Lung (tissue), 12 donors: Measurements from ENCODE around the gene TTC23. TPM values are rescaled to one million over a fixed set of nuclear protein-coding genes. Genes with fewer than 3 reads are reported as not detected.

ENCODE experiments used
- ATAC-seq: fragments of 200-7000 bp; cut with Tn5 transposase; one replicate; pipeline ENCODE4 v1.9.1; 2020; ENCODE audit warnings: moderate number of reproducible peaks; ENCODE audit not compliant: insufficient read depth, low FRiP score
- DNase-seq, 3 donors: peaks; one replicate each; pipeline ENCODE4 v3.0.0-alpha.2; 2013 to 2017
- H3K27ac ChIP-seq, 2 donors: one replicate each; pipeline ENCODE4 v1.5.1; 2013; ENCODE audit warnings: mild to moderate bottlenecking in 2 of 2, moderate library complexity in 2 of 2, control low read depth in 1 of 2, inconsistent platforms in 1 of 2, low read depth in 1 of 2, low read length in 1 of 2
- H3K27me3 ChIP-seq, 3 donors: one replicate each; pipeline ENCODE4 v1.5.1; 2013; ENCODE audit warnings: low read length in 2 of 3; ENCODE audit not compliant: control insufficient read depth in 3 of 3, insufficient read depth in 3 of 3
- H3K36me3 ChIP-seq, 4 donors: one replicate each; pipeline ENCODE4 v1.5.1; 2013; ENCODE audit warnings: low read length in 4 of 4, mild to moderate bottlenecking in 1 of 4, moderate library complexity in 1 of 4; ENCODE audit not compliant: control insufficient read depth in 4 of 4, insufficient read depth in 4 of 4
- H3K4me1 ChIP-seq, 5 donors: one replicate each; pipeline ENCODE4 v1.5.1; 2013; ENCODE audit warnings: low read length in 5 of 5, mild to moderate bottlenecking in 2 of 5, moderate library complexity in 1 of 5; ENCODE audit not compliant: control insufficient read depth in 5 of 5, insufficient read depth in 5 of 5
- H3K4me3 ChIP-seq: one replicate; pipeline ENCODE4 v1.5.1; 2013; ENCODE audit warnings: mild to moderate bottlenecking, control low read depth, moderate library complexity
- H3K9ac ChIP-seq, 2 donors: one replicate each; pipeline ENCODE4 v1.5.1; 2013; ENCODE audit warnings: low read length in 2 of 2, control low read depth in 1 of 2; ENCODE audit not compliant: insufficient read depth in 1 of 2
- H3K9me3 ChIP-seq, 4 donors: one replicate each; pipeline ENCODE4 v1.5.1; 2013; ENCODE audit warnings: low read length in 3 of 4, mild to moderate bottlenecking in 1 of 4, moderate library complexity in 1 of 4; ENCODE audit not compliant: control insufficient read depth in 4 of 4, insufficient read depth in 3 of 4
- CTCF ChIP-seq: IDR thresholded peaks from 2 replicates; pipeline ENCODE4 v1.5.1; 2012; ENCODE audit warnings: mild to moderate bottlenecking; ENCODE audit errors: control extremely low read depth, extremely low read depth
- WGBS, 2 donors: extraction: QIAGEN DNeasy Blood & Tissue Kit; methylation state at CpG; one replicate each; pipeline ENCODE4 v1.1.7; 2013; 5-methylcytosine and 5-hydroxymethylcytosine counted together
- polyA plus RNA-seq, 2 donors: library from polyadenylated mRNA; stranded (reverse); fragments of 200-250 nt; gene quantifications; one replicate each; pipeline ENCODE4 v1.2.1, GENCODE V29; 2013
- total RNA-seq, 2 donors: library from RNA; depleted of rRNA in 1 of 2; stranded (reverse); fragments of >200 nt in 1 of 2; gene quantifications; one replicate each; pipeline ENCODE4 v1.2.1, GENCODE V29; 2014 to 2021
- donor health status: control.
- donor health status: control.
- donor health status: Bipolar disorder and iron deficiency.
- donor health status: healthy.
- donor health status: DM: yes; HTN: yes; CAD: no.

Gene TTC23
- total and polyA plus RNA-seq, 4 donors, result 6.2 to 48.5 (median 10.6) TPM

DNA sequence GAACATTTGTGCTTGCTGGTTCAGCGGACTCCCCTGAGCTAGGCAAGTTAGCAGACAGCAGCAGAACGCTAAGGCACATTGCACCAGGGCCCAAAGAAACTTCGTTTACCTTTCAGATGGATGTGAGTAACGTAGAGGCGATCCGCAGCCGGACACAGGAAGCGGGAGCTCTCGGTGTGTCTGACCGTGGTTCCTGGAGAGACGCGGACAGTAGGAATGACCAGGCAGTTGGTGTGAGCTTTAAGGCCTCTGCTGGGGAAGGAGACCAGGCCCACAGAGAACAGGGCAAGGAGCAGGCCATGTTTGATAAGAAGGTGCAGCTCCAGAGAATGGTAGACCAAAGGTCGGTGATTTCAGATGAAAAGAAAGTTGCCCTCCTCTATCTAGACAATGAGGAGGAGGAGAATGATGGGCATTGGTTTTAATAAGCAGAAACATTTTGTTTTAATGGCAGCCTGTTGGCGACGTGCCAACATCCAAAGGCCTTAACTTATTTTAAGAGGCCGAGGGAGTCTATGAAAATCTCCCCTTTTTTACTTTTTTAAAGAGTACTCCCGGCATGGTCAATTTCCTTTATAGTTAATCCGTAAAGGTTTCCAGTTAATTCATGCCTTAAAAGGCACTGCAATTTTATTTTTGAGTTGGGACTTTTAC is 116.6 kb downstream of the TTC23 start:
- no peak for ATAC-seq
- peaks cover 0 to 1% (median 0%) of the 10 kb centered on the region in 4 donors for H3K9me3 ChIP-seq
- no peaks in the 10 kb centered on the region for H3K27me3 ChIP-seq
- no peak for DNase-seq
- peaks cover 0 to 11% (median 0%) of the 10 kb centered on the region in 5 donors for H3K4me1 ChIP-seq
- WGBS, 2 donors, result 93 to 97% methylated on average over 18 of the region's 18 CpGs
- no peak overlapping the region for H3K4me3 ChIP-seq
- no peak overlapping the region for H3K27ac ChIP-seq
- peaks cover 0 to 20% (median 4%) of the 10 kb centered on the region in 4 donors for H3K36me3 ChIP-seq
- no peak overlapping the region for H3K9ac ChIP-seq
- TF ChIP-seq CTCF, result no peak

DNA sequence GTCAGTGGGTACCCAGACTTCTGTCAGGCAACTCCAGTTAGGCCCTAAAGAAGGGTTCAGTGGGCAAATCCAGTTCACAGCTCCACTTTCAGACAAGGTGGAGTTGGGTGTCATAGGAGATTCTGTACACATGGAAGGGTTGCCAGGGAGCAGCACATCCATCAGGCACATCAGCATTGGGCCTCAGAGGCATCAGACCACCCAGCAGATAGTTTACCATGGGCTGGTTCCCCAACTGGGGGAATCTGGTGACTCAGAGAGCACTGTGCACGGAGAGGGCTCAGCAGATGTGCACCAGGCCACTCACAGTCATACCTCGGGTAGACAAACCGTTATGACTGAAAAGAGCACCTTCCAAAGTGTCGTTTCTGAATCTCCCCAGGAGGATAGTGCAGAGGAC is 117.3 kb downstream of the TTC23 start:
- Histone ChIP-seq H3K4me3 (no peak overlapping the region), H3K27ac (no peak overlapping the region), H3K4me1 (peaks cover 0 to 11% (median 0%) of the 10 kb centered on the region in 5 donors), H3K27me3 (no peaks in the 10 kb centered on the region), H3K9me3 (peaks cover 0 to 1% (median 0%) of the 10 kb centered on the region in 4 donors), H3K36me3 (peaks cover 0 to 17% (median 2%) of the 10 kb centered on the region in 4 donors), H3K9ac (no peak overlapping the region)
- ATAC-seq, result no peak
- TF ChIP-seq CTCF, result no peak
- DNase-seq, result no peak
- 93% methylated on average over 4 of the region's 4 CpGs for WGBS, 2 donors

GRCh38 chr15:99131441-99132023 is 117.8 kb downstream of the TTC23 start:
- Histone ChIP-seq H3K4me1 (peaks cover 0 to 11% (median 0%) of the 10 kb centered on the region in 5 donors), H3K9me3 (peaks cover 0 to under 1% (median 0%) of the 10 kb centered on the region in 4 donors), H3K36me3 (peaks cover 0 to 11% (median 0%) of the 10 kb centered on the region in 4 donors), H3K27me3 (no peaks in the 10 kb centered on the region), H3K4me3 (no peak overlapping the region), H3K9ac (no peak overlapping the region), H3K27ac (no peak overlapping the region)
- DNase-seq (no peak), ATAC-seq (no peak)
- WGBS, 2 donors, result 94 to 99% methylated on average over 25 of the region's 25 CpGs
- no peak for TF ChIP-seq CTCF
